ENCODE data around the gene GNAO1. TPM values are rescaled to one million over a fixed set of nuclear protein-coding genes. Genes with fewer than 3 reads are reported as not detected.

The GNAO1 gene
- polyA plus RNA-seq, 4 donors, result 0.81 to 8.2 (median 3.2) TPM

DNA sequence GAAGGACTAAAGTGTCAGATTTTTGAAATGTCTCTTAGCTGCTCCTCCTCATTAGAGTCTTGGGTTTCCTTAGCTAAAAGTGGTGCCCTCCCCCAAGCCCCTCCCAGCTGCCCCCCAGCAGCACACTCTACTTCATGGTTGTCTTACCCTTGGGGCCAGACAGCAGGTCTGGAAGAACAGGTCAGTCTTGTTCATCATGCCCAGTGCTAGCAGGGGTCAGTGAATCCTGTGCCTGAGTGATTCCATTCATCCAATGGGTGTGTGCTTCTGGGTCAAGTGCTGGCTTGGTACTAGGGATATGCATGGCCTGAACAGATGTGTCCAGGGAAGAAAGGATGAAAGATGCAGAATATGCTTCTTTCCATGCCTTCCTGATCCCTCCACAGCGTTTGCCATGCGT, 93.2 kb downstream of the GNAO1 start:
- no peaks in the 10 kb centered on the region for H3K4me1 ChIP-seq (ENCODE audit: control insufficient read depth in 3 of 3, insufficient read depth in 2 of 3, low read depth in 1 of 3, low read length in 2 of 3)
- no peak for FAIRE-seq
- H3K9me3 ChIP-seq (ENCODE audit: control insufficient read depth in 2 of 2, insufficient read depth in 1 of 2, low read depth in 1 of 2, low read length in 1 of 2), result no peaks in the 10 kb centered on the region
- H3K27me3 ChIP-seq (ENCODE audit: control insufficient read depth in 3 of 3, insufficient read depth in 3 of 3, low read length in 3 of 3), result no peaks in the 10 kb centered on the region
- WGBS, 3 donors, result 86 to 96% (median 95%) methylated on average over 2 of the region's 2 CpGs
- no peak overlapping the region for H3K4me3 ChIP-seq (ENCODE audit: low read depth in 1 of 3, low read length in 3 of 3)
- H3K36me3 ChIP-seq (ENCODE audit: control insufficient read depth in 3 of 3, insufficient read depth in 2 of 3, low read depth in 1 of 3, low read length in 3 of 3), result no peaks in the 10 kb centered on the region
- no peak for DNase-seq
- no peak overlapping the region for H3K27ac ChIP-seq (ENCODE audit: low read depth in 1 of 3, low read length in 2 of 3)

GRCh38 chr16:56286809-56287208, 95.5 kb downstream of the GNAO1 start:
- no peak for DNase-seq
- Histone ChIP-seq H3K4me1 (ENCODE audit: control insufficient read depth in 3 of 3, insufficient read depth in 2 of 3, low read depth in 1 of 3, low read length in 2 of 3) (no peaks in the 10 kb centered on the region), H3K27me3 (ENCODE audit: control insufficient read depth in 3 of 3, insufficient read depth in 3 of 3, low read length in 3 of 3) (no peaks in the 10 kb centered on the region), H3K36me3 (ENCODE audit: control insufficient read depth in 3 of 3, insufficient read depth in 2 of 3, low read depth in 1 of 3, low read length in 3 of 3) (no peaks in the 10 kb centered on the region), H3K9me3 (ENCODE audit: control insufficient read depth in 2 of 2, insufficient read depth in 1 of 2, low read depth in 1 of 2, low read length in 1 of 2) (no peaks in the 10 kb centered on the region), H3K4me3 (ENCODE audit: low read depth in 1 of 3, low read length in 3 of 3) (no peak overlapping the region), H3K27ac (ENCODE audit: low read depth in 1 of 3, low read length in 2 of 3) (no peak overlapping the region)
- FAIRE-seq, result no peak
- WGBS, 3 donors, result 71 to 81% (median 81%) methylated on average over 7 of the region's 7 CpGs

GRCh38 chr16:56288019-56288418, 96.7 kb downstream of the GNAO1 start:
- no peak for DNase-seq

DNA sequence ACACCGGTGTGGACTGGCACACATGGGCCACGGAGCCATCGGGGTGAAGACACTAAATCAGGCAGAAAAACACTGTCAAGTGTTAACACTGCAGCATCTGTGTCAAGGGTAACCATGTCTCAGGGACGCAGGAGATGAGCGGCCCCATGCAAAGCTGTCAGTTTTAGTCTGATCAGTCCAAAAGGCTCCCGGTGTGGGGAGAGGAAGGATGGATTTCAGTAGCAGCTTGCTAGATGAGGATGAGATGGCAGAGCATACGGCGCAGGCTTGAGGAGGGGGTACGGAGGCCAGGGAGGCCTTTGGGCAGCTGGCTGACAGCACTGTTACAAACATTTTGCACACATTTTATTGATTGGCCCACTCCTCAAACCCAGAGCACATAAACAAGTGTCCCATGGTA, 98.1 kb downstream of the GNAO1 start:
- DNase-seq, result no peak
- Histone ChIP-seq H3K4me1 (ENCODE audit: control insufficient read depth in 3 of 3, insufficient read depth in 2 of 3, low read depth in 1 of 3, low read length in 2 of 3) (no peaks in the 10 kb centered on the region), H3K4me3 (ENCODE audit: low read depth in 1 of 3, low read length in 3 of 3) (no peak overlapping the region), H3K9me3 (ENCODE audit: control insufficient read depth in 2 of 2, insufficient read depth in 1 of 2, low read depth in 1 of 2, low read length in 1 of 2) (no peaks in the 10 kb centered on the region), H3K27ac (ENCODE audit: low read depth in 1 of 3, low read length in 2 of 3) (no peak overlapping the region), H3K27me3 (ENCODE audit: control insufficient read depth in 3 of 3, insufficient read depth in 3 of 3, low read length in 3 of 3) (no peaks in the 10 kb centered on the region), H3K36me3 (ENCODE audit: control insufficient read depth in 3 of 3, insufficient read depth in 2 of 3, low read depth in 1 of 3, low read length in 3 of 3) (no peaks in the 10 kb centered on the region)
- 83 to 89% (median 88%) methylated on average over 9 of the region's 9 CpGs for WGBS, 3 donors
- FAIRE-seq, result no peak

More at GRCh38 chr16:56288019-56288418, 96.7 kb downstream of the GNAO1 start:
- Histone ChIP-seq H3K27me3 (ENCODE audit: control insufficient read depth in 3 of 3, insufficient read depth in 3 of 3, low read length in 3 of 3) (no peaks in the 10 kb centered on the region), H3K9me3 (ENCODE audit: control insufficient read depth in 2 of 2, insufficient read depth in 1 of 2, low read depth in 1 of 2, low read length in 1 of 2) (no peaks in the 10 kb centered on the region), H3K36me3 (ENCODE audit: control insufficient read depth in 3 of 3, insufficient read depth in 2 of 3, low read depth in 1 of 3, low read length in 3 of 3) (no peaks in the 10 kb centered on the region), H3K27ac (ENCODE audit: low read depth in 1 of 3, low read length in 2 of 3) (no peak overlapping the region), H3K4me1 (ENCODE audit: control insufficient read depth in 3 of 3, insufficient read depth in 2 of 3, low read depth in 1 of 3, low read length in 2 of 3) (no peaks in the 10 kb centered on the region), H3K4me3 (ENCODE audit: low read depth in 1 of 3, low read length in 3 of 3) (no peak overlapping the region)
- 66 to 84% (median 77%) methylated on average over 7 of the region's 7 CpGs for WGBS, 3 donors
- no peak for FAIRE-seq

GRCh38 chr16:56289862-56290261, 98.6 kb downstream of the GNAO1 start:
- H3K4me1 ChIP-seq (ENCODE audit: control insufficient read depth in 3 of 3, insufficient read depth in 2 of 3, low read depth in 1 of 3, low read length in 2 of 3), result no peaks in the 10 kb centered on the region
- WGBS, 3 donors, result 55 to 71% (median 64%) methylated on average over 4 of the region's 4 CpGs
- FAIRE-seq (no peak), DNase-seq (no peak)
- no peak overlapping the region for H3K27ac ChIP-seq (ENCODE audit: low read depth in 1 of 3, low read length in 2 of 3)
- H3K9me3 ChIP-seq (ENCODE audit: control insufficient read depth in 2 of 2, insufficient read depth in 1 of 2, low read depth in 1 of 2, low read length in 1 of 2), result no peaks in the 10 kb centered on the region
- H3K36me3 ChIP-seq (ENCODE audit: control insufficient read depth in 3 of 3, insufficient read depth in 2 of 3, low read depth in 1 of 3, low read length in 3 of 3), result no peaks in the 10 kb centered on the region
- no peak overlapping the region for H3K4me3 ChIP-seq (ENCODE audit: low read depth in 1 of 3, low read length in 3 of 3)
- H3K27me3 ChIP-seq (ENCODE audit: control insufficient read depth in 3 of 3, insufficient read depth in 3 of 3, low read length in 3 of 3), result no peaks in the 10 kb centered on the region

GRCh38 chr16:56294014-56294413, 102.7 kb downstream of the GNAO1 start:
- Histone ChIP-seq H3K4me1 (ENCODE audit: control insufficient read depth in 3 of 3, insufficient read depth in 2 of 3, low read depth in 1 of 3, low read length in 2 of 3) (no peaks in the 10 kb centered on the region), H3K9me3 (ENCODE audit: control insufficient read depth in 2 of 2, insufficient read depth in 1 of 2, low read depth in 1 of 2, low read length in 1 of 2) (no peaks in the 10 kb centered on the region), H3K27ac (ENCODE audit: low read depth in 1 of 3, low read length in 2 of 3) (no peak overlapping the region), H3K36me3 (ENCODE audit: control insufficient read depth in 3 of 3, insufficient read depth in 2 of 3, low read depth in 1 of 3, low read length in 3 of 3) (no peaks in the 10 kb centered on the region), H3K4me3 (ENCODE audit: low read depth in 1 of 3, low read length in 3 of 3) (no peak overlapping the region), H3K27me3 (ENCODE audit: control insufficient read depth in 3 of 3, insufficient read depth in 3 of 3, low read length in 3 of 3) (no peaks in the 10 kb centered on the region)
- DNase-seq (no peak), FAIRE-seq (no peak)
- WGBS, 3 donors, result 92 to 95% (median 93%) methylated on average over 5 of the region's 5 CpGs

DNA sequence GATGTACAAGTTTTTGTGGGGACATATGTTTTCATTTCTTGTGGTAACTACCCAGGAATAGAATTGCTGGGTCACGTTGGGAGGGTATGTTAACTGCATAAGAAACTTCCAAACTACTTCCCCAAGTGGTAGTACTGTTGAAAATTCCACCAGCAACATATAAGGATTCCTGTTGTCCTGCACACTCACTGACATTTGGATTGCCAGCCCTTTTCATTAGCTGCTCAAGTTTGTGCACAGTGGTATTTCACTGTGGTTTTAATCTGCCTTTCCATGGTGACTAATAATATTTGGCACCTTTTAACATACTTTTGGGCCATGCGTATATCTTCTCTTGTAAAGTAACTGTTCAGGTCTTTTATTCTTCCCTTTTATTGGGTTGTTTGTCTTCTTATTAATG, 103.3 kb downstream of the GNAO1 start:
- no peaks in the 10 kb centered on the region for H3K36me3 ChIP-seq (ENCODE audit: control insufficient read depth in 3 of 3, insufficient read depth in 2 of 3, low read depth in 1 of 3, low read length in 3 of 3)
- no peak overlapping the region for H3K4me3 ChIP-seq (ENCODE audit: low read depth in 1 of 3, low read length in 3 of 3)
- DNase-seq (no peak), FAIRE-seq (no peak)
- no peak overlapping the region for H3K27ac ChIP-seq (ENCODE audit: low read depth in 1 of 3, low read length in 2 of 3)
- WGBS, 3 donors, result 38 to 61% (median 57%) methylated on average over 2 of the region's 2 CpGs
- H3K27me3 ChIP-seq (ENCODE audit: control insufficient read depth in 3 of 3, insufficient read depth in 3 of 3, low read length in 3 of 3), result no peaks in the 10 kb centered on the region
- no peaks in the 10 kb centered on the region for H3K4me1 ChIP-seq (ENCODE audit: control insufficient read depth in 3 of 3, insufficient read depth in 2 of 3, low read depth in 1 of 3, low read length in 2 of 3)
- no peaks in the 10 kb centered on the region for H3K9me3 ChIP-seq (ENCODE audit: control insufficient read depth in 2 of 2, insufficient read depth in 1 of 2, low read depth in 1 of 2, low read length in 1 of 2)

- Histone ChIP-seq H3K9me3 (ENCODE audit: control insufficient read depth in 2 of 2, insufficient read depth in 1 of 2, low read depth in 1 of 2, low read length in 1 of 2) (no peaks in the 10 kb centered on the region), H3K27me3 (ENCODE audit: control insufficient read depth in 3 of 3, insufficient read depth in 3 of 3, low read length in 3 of 3) (no peaks in the 10 kb centered on the region), H3K4me3 (ENCODE audit: low read depth in 1 of 3, low read length in 3 of 3) (no peak overlapping the region), H3K4me1 (ENCODE audit: control insufficient read depth in 3 of 3, insufficient read depth in 2 of 3, low read depth in 1 of 3, low read length in 2 of 3) (no peaks in the 10 kb centered on the region), H3K36me3 (ENCODE audit: control insufficient read depth in 3 of 3, insufficient read depth in 2 of 3, low read depth in 1 of 3, low read length in 3 of 3) (no peaks in the 10 kb centered on the region), H3K27ac (ENCODE audit: low read depth in 1 of 3, low read length in 2 of 3) (peak overlapping the region in 1 of 3 donors; percentile 4)
- FAIRE-seq (no peak), DNase-seq (peak in 1 of 2 donors; percentile 9)
- 52 to 67% (median 67%) methylated on average over 8 of the region's 8 CpGs for WGBS, 3 donors
Measured at GRCh38 chr16:56295059-56295665, 103.9 kb downstream of the GNAO1 start.
